Measurements from ENCODE around the gene LRP3.
A peak's percentile ranks its signal among the peaks of the same experiment; 100 is the strongest.

- TF ChIP-seq EZH2 (IDR thresholded peaks at IDR 0.05; ENCODE audit: borderline replicate concordance, low read length): no peak
- peak; percentile 81 to 94 for TF ChIP-seq CTCF (conservative IDR thresholded peaks at IDR 0.05 in 1 of 2, IDR thresholded peaks at IDR 0.05 in 1 of 2; ENCODE audit: extremely low read depth in 1 of 2, insufficient read depth in 1 of 2, low read depth in 1 of 2, low read length in 2 of 2)
Measured at GRCh38 chr19:33235269-33235995, 41.3 kb downstream of the LRP3 start.

All from mammary epithelial cell (primary cell).